Epithelial cell of esophagus (primary cell): ENCODE measurements around the gene OR6K2.

Source experiments
- DNase-seq: peaks from one replicate; pipeline ENCODE4 v3.0.0; 2010; ENCODE audit warnings: low read depth
- H3K4me3 ChIP-seq: 2 replicates; pipeline ENCODE4 v1.5.1; 2011; ENCODE audit warnings: mild to moderate bottlenecking, low read length, control low read depth
- TF ChIP-seq, protein P1 (sequence below): IDR thresholded peaks from 2 replicates; pipeline ENCODE4 v1.5.1; 2011; ENCODE audit warnings: low read depth, mild to moderate bottlenecking, low read length, control low read depth, inconsistent platforms; ENCODE audit not compliant: insufficient read depth; ENCODE audit errors: missing control alignments

Gene OR6K2

DNA sequence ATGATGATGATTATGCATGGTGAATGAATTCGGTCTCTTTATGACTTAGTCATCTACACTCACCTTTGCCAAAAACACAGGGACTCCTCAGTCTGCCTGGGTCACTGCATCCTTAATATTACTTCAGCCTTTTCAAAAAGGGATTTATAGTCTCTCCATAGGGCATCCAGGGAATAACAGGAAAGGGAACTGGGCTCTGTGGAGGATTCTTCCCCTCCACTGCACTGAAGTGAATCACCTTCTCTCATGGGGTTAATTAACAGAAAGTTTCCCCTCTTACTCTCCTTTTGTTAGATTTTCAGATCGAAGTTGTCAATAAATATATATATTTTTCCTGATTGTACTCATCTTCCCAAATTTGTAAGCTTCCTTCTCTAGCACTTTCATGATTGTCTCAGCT lies 20.2 kb upstream of the OR6K2 start, which contains the start of gene OR6K3:
Gene OR6K3 (minus strand): TSS at position 101 of the 400 bp plus-strand sequence. CDS start 2,605 bp downstream, outside the sequence.
- no peak within 1 kb of the TSS for H3K4me3 ChIP-seq
- DNase-seq = no peak
- TF ChIP-seq, protein P1, sequence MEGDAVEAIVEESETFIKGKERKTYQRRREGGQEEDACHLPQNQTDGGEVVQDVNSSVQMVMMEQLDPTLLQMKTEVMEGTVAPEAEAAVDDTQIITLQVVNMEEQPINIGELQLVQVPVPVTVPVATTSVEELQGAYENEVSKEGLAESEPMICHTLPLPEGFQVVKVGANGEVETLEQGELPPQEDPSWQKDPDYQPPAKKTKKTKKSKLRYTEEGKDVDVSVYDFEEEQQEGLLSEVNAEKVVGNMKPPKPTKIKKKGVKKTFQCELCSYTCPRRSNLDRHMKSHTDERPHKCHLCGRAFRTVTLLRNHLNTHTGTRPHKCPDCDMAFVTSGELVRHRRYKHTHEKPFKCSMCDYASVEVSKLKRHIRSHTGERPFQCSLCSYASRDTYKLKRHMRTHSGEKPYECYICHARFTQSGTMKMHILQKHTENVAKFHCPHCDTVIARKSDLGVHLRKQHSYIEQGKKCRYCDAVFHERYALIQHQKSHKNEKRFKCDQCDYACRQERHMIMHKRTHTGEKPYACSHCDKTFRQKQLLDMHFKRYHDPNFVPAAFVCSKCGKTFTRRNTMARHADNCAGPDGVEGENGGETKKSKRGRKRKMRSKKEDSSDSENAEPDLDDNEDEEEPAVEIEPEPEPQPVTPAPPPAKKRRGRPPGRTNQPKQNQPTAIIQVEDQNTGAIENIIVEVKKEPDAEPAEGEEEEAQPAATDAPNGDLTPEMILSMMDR = no peak

DNA sequence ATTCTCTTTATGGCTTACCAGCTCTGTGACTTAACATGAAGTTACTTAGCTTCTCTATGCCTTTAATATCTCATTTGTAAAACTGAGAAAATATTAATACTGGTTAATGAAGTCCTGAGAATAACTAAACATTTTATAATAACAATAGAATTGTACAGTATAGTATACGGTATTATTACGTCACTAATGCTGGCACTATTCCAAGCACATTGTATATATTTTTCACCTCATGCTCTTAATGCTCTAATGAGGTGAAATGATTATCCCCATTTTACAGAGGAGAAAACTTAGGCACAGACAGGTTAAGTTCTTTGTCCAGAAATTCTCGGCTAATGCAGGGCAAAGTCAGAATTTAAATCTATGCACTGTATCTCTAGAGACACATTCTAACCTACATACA lies 19.2 kb upstream of the OR6K2 start:
- TF ChIP-seq, protein P1 = no peak
- DNase-seq = no peak
- no peak overlapping the region for H3K4me3 ChIP-seq

DNA sequence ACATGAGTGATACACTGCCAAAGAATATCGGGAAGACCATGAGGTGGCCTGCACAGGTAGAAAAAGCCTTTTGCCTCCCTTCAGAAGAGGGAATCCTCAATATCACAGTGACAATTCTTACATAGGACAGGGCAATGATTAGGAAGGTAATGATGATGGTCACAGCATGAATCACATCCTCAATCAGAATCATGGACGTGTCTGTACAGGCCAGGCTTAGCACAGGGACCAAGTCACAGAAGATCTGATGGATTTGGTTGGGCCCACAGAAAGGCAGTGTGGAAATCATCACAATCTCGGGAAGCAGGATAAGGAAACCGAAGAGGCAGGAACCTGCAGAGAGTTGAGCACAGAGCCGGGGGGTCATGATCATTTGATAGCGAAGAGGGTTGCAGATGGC lies 16.9 kb upstream of the OR6K2 start:
- DNase-seq = peak; percentile 53
- H3K4me3 ChIP-seq = no peak overlapping the region
- TF ChIP-seq, protein P1 = no peak

- DNase-seq = peak; percentile 23
- TF ChIP-seq, protein P1 = no peak
- H3K4me3 ChIP-seq = no peak overlapping the region
These were observed 15.9 kb upstream of the OR6K2 start for GRCh38 chr1:158716335-158716734.

GRCh38 chr1:158714754-158715153 lies 14.3 kb upstream of the OR6K2 start:
- no peak for DNase-seq
- TF ChIP-seq, protein P1 = no peak
- H3K4me3 ChIP-seq = no peak overlapping the region

GRCh38 chr1:158711098-158711497 lies 10.6 kb upstream of the OR6K2 start:
- no peak overlapping the region for H3K4me3 ChIP-seq
- DNase-seq = no peak
- TF ChIP-seq, protein P1 = no peak

DNA sequence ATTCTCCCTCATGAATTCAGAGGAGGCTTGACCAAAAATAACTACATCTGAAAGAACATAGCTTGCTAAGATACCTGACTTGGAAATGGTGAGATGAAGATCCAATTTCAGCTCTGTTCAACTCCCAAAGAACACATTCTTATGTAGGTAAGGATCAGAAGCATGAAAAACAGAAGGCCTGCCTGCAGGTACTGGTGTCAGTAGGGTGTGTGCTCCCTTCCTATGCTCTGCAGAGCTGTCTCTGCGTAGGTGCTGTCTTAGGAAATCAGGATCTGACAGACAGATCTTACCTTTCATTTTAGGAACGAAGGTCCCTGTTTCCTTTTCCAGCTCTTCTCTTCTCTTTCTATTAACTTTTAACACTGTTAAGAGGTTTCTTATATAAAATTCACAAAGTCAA lies 5.6 kb upstream of the OR6K2 start:
- TF ChIP-seq, protein P1 = no peak
- no peak overlapping the region for H3K4me3 ChIP-seq
- DNase-seq = no peak
